ENCODE measurements around the gene PDGFC. TPM values are rescaled to one million over a fixed set of nuclear protein-coding genes. Genes with fewer than 3 reads are reported as not detected.

The PDGFC gene
- total RNA-seq, 1 donor, result 42.8 TPM

- DNase-seq (ENCODE audit: low read depth), result no peak
- no peak for TF ChIP-seq CTCF (IDR thresholded peaks at IDR 0.05; ENCODE audit: insufficient read depth, low read length)
- H3K4me3 ChIP-seq (ENCODE audit: low read depth, low read length), result no peak overlapping the region
Observed at GRCh38 chr4:156746111-156746510, 225.5 kb downstream of the PDGFC start.

- no peak for DNase-seq (ENCODE audit: low read depth)
- H3K4me3 ChIP-seq (ENCODE audit: low read depth, low read length), result no peak overlapping the region
- no peak for TF ChIP-seq CTCF (IDR thresholded peaks at IDR 0.05; ENCODE audit: insufficient read depth, low read length)
Observed at GRCh38 chr4:156738766-156739165, 232.8 kb downstream of the PDGFC start.

GRCh38 chr4:156734965-156735895 is 236.4 kb downstream of the PDGFC start:
- no peak for TF ChIP-seq CTCF (IDR thresholded peaks at IDR 0.05; ENCODE audit: insufficient read depth, low read length)
- DNase-seq (ENCODE audit: low read depth), result peak; percentile 21
- H3K4me3 ChIP-seq (ENCODE audit: low read depth, low read length), result no peak overlapping the region

GRCh38 chr4:156733582-156733981 is 238.0 kb downstream of the PDGFC start:
- no peak for TF ChIP-seq CTCF (IDR thresholded peaks at IDR 0.05; ENCODE audit: insufficient read depth, low read length)
- no peak for DNase-seq (ENCODE audit: low read depth)
- H3K4me3 ChIP-seq (ENCODE audit: low read depth, low read length), result no peak overlapping the region

- TF ChIP-seq CTCF (IDR thresholded peaks at IDR 0.05; ENCODE audit: insufficient read depth, low read length), result no peak
- DNase-seq (ENCODE audit: low read depth), result peak; percentile 20
Observed at GRCh38 chr4:156732634-156733033, 239.0 kb downstream of the PDGFC start.

GRCh38 chr4:156729416-156729815 is 242.2 kb downstream of the PDGFC start:
- H3K4me3 ChIP-seq (ENCODE audit: low read depth, low read length), result no peak overlapping the region
- DNase-seq (ENCODE audit: low read depth), result no peak
- TF ChIP-seq CTCF (IDR thresholded peaks at IDR 0.05; ENCODE audit: insufficient read depth, low read length), result no peak

More at GRCh38 chr4:156732634-156733033, 239.0 kb downstream of the PDGFC start:
- H3K4me3 ChIP-seq (ENCODE audit: low read depth, low read length), result no peak overlapping the region
